ENCODE results near the gene PRKCE. TPM values are rescaled to one million over a fixed set of nuclear protein-coding genes. Genes with fewer than 3 reads are reported as not detected.
A peak's percentile ranks its signal among the peaks of the same experiment; 100 is the strongest.

The PRKCE gene
- total and polyA plus RNA-seq, 2 donors (not counting 3 experiments of a cell fraction or from before 2014, with no cell fraction given), result 27.9 to 33.9 TPM

- peak overlapping the region; percentile 98 for H3K9ac ChIP-seq (replicated peaks; ENCODE audit: extremely low read depth, insufficient read depth, low read length)
- POLR2A ChIA-PET, result interaction anchor here (0.6 kb wide), 1 partner anchor 20 kb away, joined by 4 read pairs; no protein-coding TSS in a partner anchor
- CTCF ChIA-PET, result interaction anchor here (0.6 to 4.3 kb wide), 7 partner anchors 12 to 292 kb away, joined by 3 to 18 read pairs (median 3); partner anchors contain the start of gene EPAS1
- peak; percentile 58 for DNase-seq (ENCODE audit: low read depth, low spot score)
- peaks cover 62% of the 10 kb centered on the region for H3K4me1 ChIP-seq (ENCODE audit: control insufficient read depth, extremely low read depth, insufficient read depth, low read length)
- H3K9me3 ChIP-seq (replicated peaks; ENCODE audit: control insufficient read depth, insufficient read depth, low read length), result no peaks in the 10 kb centered on the region
- intact Hi-C loops (cut with micrococcal nuclease) (no loop called here), dilution Hi-C loops (cut with MboI; ENCODE audit: extremely low pct_ligation_motif_present, low sequenced_read_pairs) (no loop called here)
- H3K4me3 ChIP-seq (replicated peaks in 1 of 3; ENCODE audit: insufficient read depth in 1 of 3, low read depth in 1 of 3, low read length in 3 of 3), result peak overlapping the region; percentile 1 to 88 (median 13)
- no TSS peak for BruUV-seq (replicated peaks)
- H3K4me2 ChIP-seq (ENCODE audit: insufficient read depth, low read length), result peak overlapping the region; percentile 91
- TF ChIP-seq POLR2AphosphoS5 (IDR thresholded peaks at IDR 0.05; ENCODE audit: insufficient read depth, low read depth, low read length), result no peak
- TF ChIP-seq, protein P1, sequence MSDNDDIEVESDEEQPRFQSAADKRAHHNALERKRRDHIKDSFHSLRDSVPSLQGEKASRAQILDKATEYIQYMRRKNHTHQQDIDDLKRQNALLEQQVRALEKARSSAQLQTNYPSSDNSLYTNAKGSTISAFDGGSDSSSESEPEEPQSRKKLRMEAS (IDR thresholded peaks at IDR 0.05; ENCODE audit: insufficient read depth, insufficient read length), result peak; percentile 2
- H3K27me3 ChIP-seq (ENCODE audit: control insufficient read depth in 2 of 2, insufficient read depth in 2 of 2, low read length in 2 of 2), result no peaks in the 10 kb centered on the region
- H3K36me3 ChIP-seq (ENCODE audit: control insufficient read depth in 2 of 2, extremely low read depth in 1 of 2, insufficient read depth in 2 of 2, low read length in 2 of 2), result no peaks in the 10 kb centered on the region
- no peaks in the 10 kb centered on the region for H3K9me1 ChIP-seq (replicated peaks; ENCODE audit: control insufficient read depth, extremely low read depth, insufficient read depth, low read length)
- peak; percentile 35 for FAIRE-seq
- H4K20me1 ChIP-seq (replicated peaks; ENCODE audit: control insufficient read depth, extremely low read depth, insufficient read depth, low read length), result no peaks in the 10 kb centered on the region
- H3K79me2 ChIP-seq (ENCODE audit: control insufficient read depth, insufficient read depth, low read length), result peaks cover 37% of the 10 kb centered on the region
- no peak overlapping the region for H2AFZ ChIP-seq (ENCODE audit: low read depth, low read length)
- peak overlapping the region; percentile 84 for H3K27ac ChIP-seq (ENCODE audit: insufficient read depth, low read depth, low read length)
These were observed 423.0 kb downstream of the PRKCE start for GRCh38 chr2:46074501-46074900.

DNA sequence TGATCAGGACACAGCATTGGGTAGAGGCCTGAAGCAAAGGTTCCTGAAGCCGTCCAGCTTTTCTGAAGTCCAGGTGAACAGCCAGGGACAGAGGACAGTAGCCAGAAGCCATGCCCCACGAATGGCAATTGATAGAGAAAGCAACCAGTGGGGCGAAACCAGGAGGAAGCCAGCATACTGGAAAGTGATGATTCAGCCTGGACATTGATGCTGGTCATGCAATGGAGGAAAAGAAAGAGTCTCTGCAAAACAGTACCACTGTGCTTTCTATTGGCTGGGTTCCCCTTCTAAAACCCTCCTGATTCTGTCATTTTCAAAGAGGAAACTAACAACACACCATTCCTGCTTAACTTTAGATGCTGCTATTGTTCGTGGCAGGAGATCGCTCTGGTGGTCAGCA lies 424.4 kb downstream of the PRKCE start:
- POLR2A ChIA-PET, result interaction anchor here (0.6 kb wide), 1 partner anchor 9 kb away, joined by 7 read pairs; no protein-coding TSS in a partner anchor
- H3K4me2 ChIP-seq (ENCODE audit: insufficient read depth, low read length), result peak overlapping the region; percentile 91
- no peaks in the 10 kb centered on the region for H3K9me1 ChIP-seq (replicated peaks; ENCODE audit: control insufficient read depth, extremely low read depth, insufficient read depth, low read length)
- no peak for TF ChIP-seq CTCF (IDR thresholded peaks at IDR 0.05; ENCODE audit: extremely low read depth in 1 of 2, insufficient read depth in 1 of 2, low read depth in 1 of 2, low read length in 2 of 2)
- TF ChIP-seq JUN (IDR thresholded peaks at IDR 0.05; ENCODE audit: borderline replicate concordance, insufficient read depth, insufficient read length, low read depth), result no peak
- peak; percentile 66 for TF ChIP-seq POLR2A (IDR thresholded peaks at IDR 0.05; ENCODE audit: low read depth, low read length)
- no peak for DNase-seq (ENCODE audit: low read depth, low spot score)
- H3K36me3 ChIP-seq (ENCODE audit: control insufficient read depth in 2 of 2, extremely low read depth in 1 of 2, insufficient read depth in 2 of 2, low read length in 2 of 2), result no peaks in the 10 kb centered on the region
- H3K4me1 ChIP-seq (ENCODE audit: control insufficient read depth, extremely low read depth, insufficient read depth, low read length), result peaks cover 61% of the 10 kb centered on the region
- H3K79me2 ChIP-seq (ENCODE audit: control insufficient read depth, insufficient read depth, low read length), result peaks cover 49% of the 10 kb centered on the region
- dilution Hi-C loops (cut with MboI; ENCODE audit: extremely low pct_ligation_motif_present, low sequenced_read_pairs) (no loop called here), intact Hi-C loops (cut with micrococcal nuclease) (no loop called here)
- H3K27ac ChIP-seq (ENCODE audit: insufficient read depth, low read depth, low read length), result peak overlapping the region; percentile 84
- H3K4me3 ChIP-seq (replicated peaks in 1 of 3; ENCODE audit: insufficient read depth in 1 of 3, low read depth in 1 of 3, low read length in 3 of 3), result peak overlapping the region in 2 of 3 experiments; percentile 9 to 59
- BruUV-seq (replicated peaks), result TSS peak; percentile 37
- CTCF ChIA-PET, result interaction anchor here (1.0 to 4.3 kb wide), 2 partner anchors 8 to 13 kb away, joined by 4 to 18 read pairs; no protein-coding TSS in a partner anchor
- H4K20me1 ChIP-seq (replicated peaks; ENCODE audit: control insufficient read depth, extremely low read depth, insufficient read depth, low read length), result no peaks in the 10 kb centered on the region
- peak; percentile 81 for FAIRE-seq
- peak overlapping the region; percentile 76 for H3K9ac ChIP-seq (replicated peaks; ENCODE audit: extremely low read depth, insufficient read depth, low read length)
- H3K9me3 ChIP-seq (replicated peaks; ENCODE audit: control insufficient read depth, insufficient read depth, low read length), result no peaks in the 10 kb centered on the region
- H3K27me3 ChIP-seq (ENCODE audit: control insufficient read depth in 2 of 2, insufficient read depth in 2 of 2, low read length in 2 of 2), result no peaks in the 10 kb centered on the region
- no peak overlapping the region for H2AFZ ChIP-seq (ENCODE audit: low read depth, low read length)
